Left lung (tissue), 10 donors: Measurements from ENCODE around the gene SNAP29. TPM values are rescaled to one million over a fixed set of nuclear protein-coding genes. Genes with fewer than 3 reads are reported as not detected.
"Not testable (repeated sequence)": the region's sequence is repeated elsewhere in the genome, so short reads cannot be mapped to it uniquely, and the experiment has no call there.

Source experiments
- ATAC-seq: fragments of 200-7000 bp; cut with Tn5 transposase; one replicate; pipeline ENCODE4 v1.9.1; 2020; ENCODE audit warnings: moderate library complexity
- DNase-seq, 4 donors: peaks; one replicate each; pipeline ENCODE4 v3.0.0-alpha.2; 2013 to 2020
- H3K27ac ChIP-seq, 2 donors: fragments of 200-600 bp; sonication (generic) in 1 of 2; one replicate each; pipeline versions ENCODE4 v1.5.0 to v1.8.0; 2020 to 2021
- H3K27me3 ChIP-seq, 2 donors: fragments of 200-600 bp; sonication (generic) in 1 of 2; one replicate each; pipeline versions ENCODE4 v1.5.0 to v1.8.0; 2020 to 2021
- H3K36me3 ChIP-seq, 2 donors: fragments of 200-600 bp; sonication (generic) in 1 of 2; one replicate each; pipeline versions ENCODE4 v1.5.0 to v1.8.0; 2020 to 2021
- H3K4me1 ChIP-seq, 2 donors: fragments of 200-600 bp; one replicate each; pipeline ENCODE4 v1.8.0; 2021
- H3K4me3 ChIP-seq, 2 donors: fragments of 200-600 bp; sonication (generic) in 1 of 2; one replicate each; pipeline versions ENCODE4 v1.5.0 to v1.8.0; 2020 to 2021; ENCODE audit warnings: mild to moderate bottlenecking in 1 of 2
- H3K9me3 ChIP-seq, 2 donors: fragments of 200-600 bp; sonication (generic) in 1 of 2; one replicate each; pipeline versions ENCODE4 v1.5.0 to v1.8.0; 2020 to 2021
- CTCF ChIP-seq, 2 donors: fragments of 200-600 bp; sonication (generic) in 1 of 2; IDR thresholded peaks; one replicate each; pipeline versions ENCODE4 v1.5.0 to v1.8.0; 2021; ENCODE audit warnings: antibody characterized with exemption in 2 of 2
- intact Hi-C, 2 donors: fragments of 100-400 bp; cut with DNase I; formaldehyde crosslinking; loops; one replicate each; pipeline versions ENCODE4 v1.11.2 to v1.14.2; 2022
- polyA plus RNA-seq, 6 donors: library from polyadenylated mRNA; unstranded; fragments of 120-200 nt; gene quantifications; one replicate each; pipeline ENCODE4 v1.2.1, GENCODE V29; 2013; ENCODE audit not compliant: insufficient read length in 6 of 6
- total RNA-seq, 2 donors: library from RNA; stranded (reverse); fragmentation: NEBNext Ultra II Directional; extraction: Animal tissue kit (Norgen Biotek cat#: 25700); gene quantifications; one replicate each; pipeline ENCODE4 v1.2.1, GENCODE V29; 2021
- donor health status: DM: no; HTN: yes; CAD: no.
- donor health status: DM: no; HTN: no; CAD: no.

Gene SNAP29
- total and polyA plus RNA-seq, 8 donors = 25.4 to 33.2 (median 29.7) TPM

DNA sequence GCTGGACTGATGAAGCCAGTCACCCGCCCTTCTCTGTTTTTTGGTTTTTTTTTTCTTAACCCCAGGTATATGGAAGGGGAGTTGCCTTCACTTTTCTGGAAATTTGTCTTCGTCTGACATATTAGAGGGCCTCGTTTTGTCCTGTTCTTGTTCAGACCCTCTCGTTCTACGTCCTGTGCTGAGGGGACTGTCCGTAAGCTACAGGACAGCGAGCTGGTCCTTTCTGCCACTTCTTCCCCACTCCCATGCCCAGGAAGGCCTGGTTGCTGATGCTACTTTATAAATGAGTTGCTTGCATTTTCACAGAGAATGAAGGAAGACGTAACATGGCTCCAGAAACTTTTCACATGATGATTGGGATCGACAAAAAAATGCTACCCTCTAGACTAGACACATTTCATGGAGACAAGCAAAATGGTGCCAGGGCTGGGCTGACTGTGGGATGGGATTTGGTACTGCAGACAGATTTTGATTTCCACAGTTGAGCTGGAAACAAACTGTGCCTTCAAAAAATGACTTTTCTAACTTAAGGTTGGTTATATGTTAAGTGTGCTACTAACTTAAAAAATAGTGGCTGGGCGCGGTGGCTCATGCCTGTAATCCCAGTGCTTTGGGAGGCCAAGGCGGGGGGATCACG is 31.2 kb downstream of the SNAP29 start:
- Histone ChIP-seq H3K27ac (no peak overlapping the region), H3K4me1 (peaks cover 8 to 11% of the 10 kb centered on the region in 2 donors), H3K9me3 (no peaks in the 10 kb centered on the region), H3K27me3 (no peaks in the 10 kb centered on the region), H3K36me3 (peaks cover 0 to 52% of the 10 kb centered on the region in 2 donors), H3K4me3 (no peak overlapping the region)
- no peak for TF ChIP-seq CTCF (IDR thresholded peaks at IDR 0.05)
- no peak for ATAC-seq
- intact Hi-C loops = no loop called here
- DNase-seq = no peak

- Histone ChIP-seq H3K27me3 (no peaks in the 10 kb centered on the region), H3K4me3 (no peak overlapping the region), H3K4me1 (peaks cover 2 to 3% of the 10 kb centered on the region in 2 donors), H3K9me3 (no peaks in the 10 kb centered on the region), H3K36me3 (peaks cover 0 to 46% of the 10 kb centered on the region in 2 donors), H3K27ac (no peak overlapping the region)
- DNase-seq (no peak), ATAC-seq (no peak)
- intact Hi-C loops = no loop called here
- no peak for TF ChIP-seq CTCF (IDR thresholded peaks at IDR 0.05)
Observed at GRCh38 chr22:20890975-20891374, 32.2 kb downstream of the SNAP29 start.

DNA sequence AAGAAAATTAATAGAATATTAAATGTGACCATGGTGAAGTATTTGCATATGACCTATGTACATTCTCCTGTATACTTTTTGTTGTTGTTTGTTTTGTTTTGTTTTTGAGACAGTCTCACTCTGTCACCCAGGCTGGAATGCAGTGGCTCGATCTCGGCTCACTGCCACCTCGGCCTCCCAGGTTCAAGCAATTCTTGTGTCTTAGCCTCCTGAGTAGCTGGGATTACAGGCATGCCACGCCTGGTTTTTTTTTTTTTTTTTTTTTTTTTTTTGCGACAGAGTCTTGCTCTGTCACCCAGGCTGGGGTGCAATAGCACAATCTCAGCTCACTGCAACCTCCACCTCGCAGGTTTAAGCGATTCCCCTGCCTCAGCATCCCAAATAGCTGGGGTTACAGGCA is 38.9 kb downstream of the SNAP29 start:
- H3K9me3 ChIP-seq, ATAC-seq, DNase-seq, H3K27ac ChIP-seq, H3K27me3 ChIP-seq, H3K4me3 ChIP-seq, intact Hi-C loops, H3K4me1 ChIP-seq, H3K36me3 ChIP-seq: not testable (repeated sequence)

DNA sequence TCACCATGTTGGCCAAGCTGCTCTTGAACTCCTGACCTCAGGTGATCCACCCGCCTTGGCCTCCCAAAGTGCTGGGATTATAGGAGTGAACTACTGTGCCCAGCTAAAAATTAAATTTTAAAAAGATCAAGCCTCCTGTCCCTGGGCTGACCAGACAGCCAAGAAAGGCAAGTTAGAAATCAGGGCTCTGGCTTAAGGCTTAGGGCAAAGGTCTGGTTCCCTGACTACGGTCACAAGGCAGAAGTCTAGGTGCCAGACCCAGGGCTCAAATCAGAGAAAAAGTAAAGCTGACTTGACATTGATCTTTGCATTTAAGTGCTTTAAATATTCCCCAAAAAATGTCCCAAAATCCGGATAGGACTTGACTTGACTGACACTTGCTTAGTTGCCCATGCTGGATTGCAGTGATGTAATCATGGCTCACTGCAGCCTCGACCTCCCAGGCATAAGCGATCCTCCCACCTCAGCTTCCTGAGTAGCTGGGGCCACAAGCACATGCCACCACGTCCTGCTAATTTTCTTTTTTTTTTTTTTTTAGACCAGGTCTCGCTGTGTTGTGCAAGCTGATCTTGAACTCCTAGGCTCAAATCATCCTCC is 41.1 kb downstream of the SNAP29 start:
- no peak for TF ChIP-seq CTCF (IDR thresholded peaks at IDR 0.05)
- Histone ChIP-seq H3K4me1 (peaks cover 0 to 12% of the 10 kb centered on the region in 2 donors), H3K36me3 (no peaks in the 10 kb centered on the region), H3K4me3 (no peak overlapping the region), H3K27me3 (no peaks in the 10 kb centered on the region), H3K9me3 (no peaks in the 10 kb centered on the region), H3K27ac (no peak overlapping the region)
- intact Hi-C loops = no loop called here
- DNase-seq = no peak
- no peak for ATAC-seq

- H3K36me3 ChIP-seq, DNase-seq, H3K4me3 ChIP-seq, ATAC-seq, H3K9me3 ChIP-seq, intact Hi-C loops, H3K27ac ChIP-seq, H3K27me3 ChIP-seq: not testable (repeated sequence)
- H3K4me1 ChIP-seq = peaks cover 0 to 17% of the 10 kb centered on the region in 2 donors
Observed at GRCh38 chr22:20901093-20902033, 42.6 kb downstream of the SNAP29 start.

DNA sequence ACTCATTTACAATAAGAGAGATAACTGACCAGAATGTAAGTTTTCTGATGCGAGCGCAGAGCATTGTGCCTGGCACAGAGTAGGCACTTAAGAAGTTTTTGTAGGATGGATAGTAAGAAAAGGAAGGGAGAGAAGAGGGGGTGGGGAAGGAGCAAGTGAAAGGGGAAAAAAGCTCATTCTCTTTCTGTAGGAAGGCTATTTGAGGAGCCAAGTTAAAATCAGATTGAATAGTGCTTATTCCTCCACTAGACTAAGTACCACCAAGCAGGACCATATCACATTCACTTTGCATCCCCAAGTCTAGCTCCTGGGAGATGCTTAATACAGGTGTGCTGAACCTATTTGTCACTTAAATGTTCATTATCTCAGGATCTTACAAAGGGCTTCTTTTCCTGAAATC is 44.3 kb downstream of the SNAP29 start:
- H3K27ac ChIP-seq = no peak overlapping the region
- H3K4me3 ChIP-seq = no peak overlapping the region
- H3K27me3 ChIP-seq = no peaks in the 10 kb centered on the region
- intact Hi-C loops = no loop called here
- ATAC-seq = no peak
- H3K9me3 ChIP-seq = no peaks in the 10 kb centered on the region
- TF ChIP-seq CTCF (IDR thresholded peaks at IDR 0.05) = no peak
- DNase-seq = no peak
- H3K4me1 ChIP-seq = peaks cover 0 to 17% of the 10 kb centered on the region in 2 donors
- H3K36me3 ChIP-seq = no peaks in the 10 kb centered on the region
